ENCODE data around the gene HSD11B1.

The HSD11B1 gene

DNA sequence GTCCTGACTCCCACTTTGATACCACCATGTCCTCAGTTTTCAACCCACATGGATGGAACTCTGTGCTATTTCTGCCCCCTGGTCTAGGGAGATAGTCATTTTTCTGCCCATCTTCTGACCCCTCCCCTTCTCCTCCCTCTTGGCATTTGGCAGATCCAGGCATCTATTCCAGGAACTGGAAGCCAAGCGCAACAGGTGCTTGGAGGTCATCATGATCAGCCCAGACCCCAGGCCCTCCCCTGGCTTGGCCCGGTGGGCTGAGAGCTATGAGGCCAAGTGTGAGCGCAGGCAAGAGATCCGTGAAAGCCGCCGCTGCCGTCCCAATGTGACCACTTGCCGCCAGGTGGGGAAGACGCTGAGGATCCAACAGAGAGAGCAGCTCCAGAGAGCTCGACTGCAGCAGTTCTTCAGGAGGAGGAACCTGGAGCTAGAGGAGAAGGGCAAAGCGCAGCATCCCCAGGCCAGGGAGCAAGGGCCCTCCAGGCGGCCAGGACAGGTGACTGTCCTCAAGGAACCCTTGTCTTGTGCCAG is 55.2 kb downstream of the HSD11B1 start:
- no peaks in the 10 kb centered on the region for H3K9me3 ChIP-seq
- H3K4me2 ChIP-seq = no peak overlapping the region
- no peak overlapping the region for H3K27ac ChIP-seq
- H3K27me3 ChIP-seq = no peaks in the 10 kb centered on the region
- TF ChIP-seq Cebpa-rat (IDR thresholded peaks at IDR 0.05) = no peak
- H4K20me1 ChIP-seq = no peaks in the 10 kb centered on the region
- no peak overlapping the region for H3K9ac ChIP-seq
- H3K4me3 ChIP-seq = no peak overlapping the region
- peaks cover 30% of the 10 kb centered on the region for H3K36me3 ChIP-seq
- H3K4me1 ChIP-seq = peaks cover 41% of the 10 kb centered on the region

- H3K27ac ChIP-seq = no peak overlapping the region
- no peak overlapping the region for H3K4me2 ChIP-seq
- H3K36me3 ChIP-seq = peaks cover 30% of the 10 kb centered on the region
- H3K9ac ChIP-seq = no peak overlapping the region
- H3K27me3 ChIP-seq = no peaks in the 10 kb centered on the region
- peaks cover 37% of the 10 kb centered on the region for H3K4me1 ChIP-seq
- no peaks in the 10 kb centered on the region for H4K20me1 ChIP-seq
- H3K4me3 ChIP-seq = no peak overlapping the region
- no peaks in the 10 kb centered on the region for H3K9me3 ChIP-seq
- no peak for TF ChIP-seq Cebpa-rat (IDR thresholded peaks at IDR 0.05)
These were observed 56.5 kb downstream of the HSD11B1 start for GRCh38 chr1:209761011-209761635.

DNA sequence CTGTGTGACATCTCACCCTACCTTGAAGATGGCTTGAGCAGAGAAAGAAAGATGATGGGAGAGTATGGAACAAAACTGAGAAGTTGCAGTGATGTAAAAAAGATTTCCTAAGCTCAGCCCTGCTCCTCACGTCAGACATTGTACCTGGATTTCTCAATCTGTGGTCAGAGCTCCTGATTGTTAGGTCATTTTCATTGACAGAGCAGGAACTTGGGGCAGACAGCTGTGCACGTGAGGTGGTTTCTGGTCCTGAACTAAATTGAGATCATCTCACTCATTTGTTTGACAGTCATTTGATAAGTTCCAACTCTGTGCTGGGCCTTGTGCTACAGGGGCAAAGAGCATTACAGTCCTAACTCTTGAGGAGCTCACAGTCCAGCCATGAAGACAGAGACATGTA is 61.4 kb downstream of the HSD11B1 start:
- H3K4me1 ChIP-seq = peaks cover 51% of the 10 kb centered on the region
- H3K4me2 ChIP-seq = no peak overlapping the region
- no peaks in the 10 kb centered on the region for H3K9me3 ChIP-seq
- H3K27me3 ChIP-seq = no peaks in the 10 kb centered on the region
- peaks cover 15% of the 10 kb centered on the region; the same call in 1 of the 2 replicates for H3K36me3 ChIP-seq
- no peak for TF ChIP-seq Cebpa-rat (IDR thresholded peaks at IDR 0.05)
- H3K4me3 ChIP-seq = no peak overlapping the region
- H4K20me1 ChIP-seq = no peaks in the 10 kb centered on the region
- H3K27ac ChIP-seq = no peak overlapping the region
- H3K9ac ChIP-seq = no peak overlapping the region

DNA sequence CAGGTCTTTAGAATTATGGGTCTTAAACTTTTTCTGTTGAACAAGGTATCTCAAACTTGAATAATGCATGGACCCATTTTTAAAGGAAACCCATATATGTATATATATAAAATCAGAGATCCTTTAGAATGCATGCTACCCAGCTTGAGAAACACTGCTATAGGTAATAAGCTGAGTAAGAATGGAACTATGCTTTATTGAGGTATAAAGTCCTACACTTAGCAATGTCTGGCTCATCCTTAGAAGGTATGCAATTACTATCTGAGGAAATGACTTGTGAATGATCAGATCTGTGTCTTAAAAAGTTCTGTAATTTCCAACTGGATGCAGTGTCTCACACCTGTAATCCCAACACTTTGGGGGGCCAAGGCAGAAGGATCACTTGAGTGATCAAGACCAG is 62.5 kb downstream of the HSD11B1 start:
- Histone ChIP-seq H3K9me3 (no peaks in the 10 kb centered on the region), H3K9ac (no peak overlapping the region), H3K4me1 (peaks cover 51% of the 10 kb centered on the region), H3K27ac (no peak overlapping the region), H3K27me3 (no peaks in the 10 kb centered on the region), H3K4me3 (no peak overlapping the region), H3K36me3 (peaks cover 13% of the 10 kb centered on the region; the same call in 1 of the 2 replicates), H3K4me2 (peak overlapping the region; percentile 92), H4K20me1 (no peaks in the 10 kb centered on the region)
- TF ChIP-seq Cebpa-rat (IDR thresholded peaks at IDR 0.05) = no peak

- TF ChIP-seq Cebpa-rat (IDR thresholded peaks at IDR 0.05) = no peak
- peak overlapping the region; percentile 73; the same call in 1 of the 2 replicates for H3K27ac ChIP-seq
- peak overlapping the region; percentile 56 for H3K4me3 ChIP-seq
- H3K27me3 ChIP-seq = no peaks in the 10 kb centered on the region
- H3K36me3 ChIP-seq = peaks cover 9% of the 10 kb centered on the region; the same call in 1 of the 2 replicates
- H3K9me3 ChIP-seq = no peaks in the 10 kb centered on the region
- peak overlapping the region; percentile 92 for H3K4me2 ChIP-seq
- no peak overlapping the region for H3K9ac ChIP-seq
- no peaks in the 10 kb centered on the region for H4K20me1 ChIP-seq
- H3K4me1 ChIP-seq = peaks cover 51% of the 10 kb centered on the region
These were observed 63.1 kb downstream of the HSD11B1 start for GRCh38 chr1:209767706-209768105.

DNA sequence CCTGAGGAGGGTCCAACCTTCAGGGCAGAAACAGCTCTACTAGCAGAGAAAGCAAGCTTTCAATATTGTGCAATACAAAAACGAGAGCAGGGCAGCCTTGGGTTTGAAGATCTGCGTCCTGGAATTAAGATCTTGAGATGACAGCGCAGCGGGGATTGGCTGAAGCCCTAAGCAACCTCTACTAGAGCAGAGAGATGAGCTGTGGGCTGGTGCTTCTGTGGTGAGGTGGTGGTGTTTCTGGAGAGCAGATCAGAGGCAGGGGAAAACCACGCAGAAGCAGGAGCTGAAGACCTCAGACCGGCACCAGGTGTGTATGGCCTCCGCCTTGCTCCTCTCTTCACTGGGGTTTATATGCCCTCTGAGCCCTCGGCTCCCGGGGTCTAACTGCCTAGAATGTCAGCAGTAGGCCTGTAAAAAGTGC is 63.7 kb downstream of the HSD11B1 start:
- peak overlapping the region; percentile 49 for H3K9ac ChIP-seq
- no peaks in the 10 kb centered on the region for H3K27me3 ChIP-seq
- H3K4me1 ChIP-seq = peaks cover 51% of the 10 kb centered on the region
- H3K36me3 ChIP-seq = peaks cover 2% of the 10 kb centered on the region; the same call in 1 of the 2 replicates
- TF ChIP-seq Cebpa-rat (IDR thresholded peaks at IDR 0.05) = peak; percentile 98
- peak overlapping the region; percentile 73 for H3K27ac ChIP-seq
- peak overlapping the region; percentile 56 for H3K4me3 ChIP-seq
- no peaks in the 10 kb centered on the region for H3K9me3 ChIP-seq
- no peaks in the 10 kb centered on the region for H4K20me1 ChIP-seq
- peak overlapping the region; percentile 92 for H3K4me2 ChIP-seq

GRCh38 chr1:209769171-209769904 is 64.7 kb downstream of the HSD11B1 start:
- no peak for TF ChIP-seq Cebpa-rat (IDR thresholded peaks at IDR 0.05)
- Histone ChIP-seq H3K27me3 (no peaks in the 10 kb centered on the region), H3K4me3 (peak overlapping the region; percentile 56), H3K9ac (peak overlapping the region; percentile 49), H3K27ac (peak overlapping the region; percentile 73), H3K9me3 (no peaks in the 10 kb centered on the region), H3K4me2 (peak overlapping the region; percentile 92), H3K4me1 (peaks cover 56% of the 10 kb centered on the region), H3K36me3 (no peaks in the 10 kb centered on the region), H4K20me1 (no peaks in the 10 kb centered on the region)

- no peaks in the 10 kb centered on the region for H4K20me1 ChIP-seq
- H3K4me3 ChIP-seq = peak overlapping the region; percentile 56; the same call in 1 of the 2 replicates
- peaks cover 62% of the 10 kb centered on the region for H3K4me1 ChIP-seq
- TF ChIP-seq Cebpa-rat (IDR thresholded peaks at IDR 0.05) = no peak
- H3K9ac ChIP-seq = peak overlapping the region; percentile 49
- no peaks in the 10 kb centered on the region for H3K9me3 ChIP-seq
- H3K27ac ChIP-seq = peak overlapping the region; percentile 73
- peak overlapping the region; percentile 92 for H3K4me2 ChIP-seq
- no peaks in the 10 kb centered on the region for H3K36me3 ChIP-seq
- H3K27me3 ChIP-seq = no peaks in the 10 kb centered on the region
These were observed 65.3 kb downstream of the HSD11B1 start for GRCh38 chr1:209769971-209770370.

DNA sequence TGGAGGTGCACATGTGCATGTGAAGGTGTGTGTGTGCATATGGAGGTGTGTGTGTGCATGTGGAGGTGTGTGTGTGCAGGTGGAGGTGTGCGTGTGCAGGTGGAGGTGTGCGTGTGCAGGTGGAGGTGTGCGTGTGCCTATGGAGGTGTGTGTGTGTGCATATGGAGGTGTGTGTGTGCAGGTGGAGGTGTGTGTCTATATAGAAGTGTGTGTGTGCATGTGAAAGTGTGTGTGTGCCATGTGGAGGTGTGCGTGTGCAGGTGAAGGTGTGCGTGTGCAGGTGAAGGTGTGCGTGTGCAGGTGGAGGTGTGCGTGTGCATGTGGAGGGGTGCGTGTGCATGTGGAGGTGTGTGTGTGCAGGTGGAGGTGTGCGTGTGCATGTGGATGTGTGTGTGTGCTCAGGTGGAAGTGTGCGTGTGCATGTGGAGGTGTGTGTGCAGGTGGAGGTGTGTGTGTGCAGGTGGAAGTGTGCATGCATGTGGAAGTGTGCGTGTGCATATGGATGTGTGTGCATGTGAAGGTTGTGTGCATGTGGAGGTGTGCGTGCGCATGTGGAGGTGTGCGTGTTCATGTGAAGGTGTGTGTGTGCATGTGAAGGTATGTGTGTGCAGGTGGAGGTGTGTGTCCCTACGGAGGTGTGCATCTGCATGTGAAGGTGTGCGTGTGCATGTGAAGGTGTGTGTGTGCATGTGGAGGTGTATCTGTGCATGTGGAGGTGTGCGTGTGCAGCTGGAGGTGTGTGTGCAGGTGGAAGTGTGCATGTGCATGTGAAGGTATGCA is 66.2 kb downstream of the HSD11B1 start:
- H3K27ac ChIP-seq = no peak overlapping the region
- H3K4me1 ChIP-seq = peaks cover 65% of the 10 kb centered on the region
- H3K9me3 ChIP-seq = no peaks in the 10 kb centered on the region
- H4K20me1 ChIP-seq = no peaks in the 10 kb centered on the region
- H3K9ac ChIP-seq = no peak overlapping the region
- TF ChIP-seq Cebpa-rat (IDR thresholded peaks at IDR 0.05) = no peak
- H3K4me2 ChIP-seq = peak overlapping the region; percentile 92
- H3K27me3 ChIP-seq = no peaks in the 10 kb centered on the region
- H3K4me3 ChIP-seq = no peak overlapping the region
- H3K36me3 ChIP-seq = no peaks in the 10 kb centered on the region

All from BLaER1 (cell line).